Activated CD4-positive, alpha-beta memory T cell treated with anti-CD3 and anti-CD28 coated beads for 36 hours (primary cell): ENCODE data around the gene CMTM3. TPM values are rescaled to one million over a fixed set of nuclear protein-coding genes. Genes with fewer than 3 reads are reported as not detected.
"Not testable (repeated sequence)": the region's sequence is repeated elsewhere in the genome, so short reads cannot be mapped to it uniquely, and the experiment has no call there.

Experiments
- CTCF ChIA-PET: fragments of 350-600 bp; sonication (Branson Sonifier 250); formaldehyde crosslinking; loops from one replicate; lab custom pipeline; 2021; ENCODE audit warnings: antibody characterized with exemption, inconsistent platforms; lab: Charles Lee
- POLR2A ChIA-PET: fragments of 350-600 bp; sonication (Branson Sonifier 250); formaldehyde crosslinking; loops from one replicate; lab custom pipeline; 2021; ENCODE audit warnings: antibody characterized with exemption; lab: Charles Lee
- DNase-seq: peaks from one replicate; pipeline ENCODE4 v3.0.0-alpha.2; 2020
- H3K27ac Mint-ChIP-seq: one replicate; pipeline ENCODE4 v1.8.0; 2021; ENCODE audit warnings: mixed read lengths
- H3K27me3 Mint-ChIP-seq: one replicate; pipeline ENCODE4 v1.8.0; 2021; ENCODE audit warnings: mixed read lengths
- H3K36me3 Mint-ChIP-seq: one replicate; pipeline ENCODE4 v1.8.0; 2021; ENCODE audit warnings: mixed read lengths
- H3K4me1 Mint-ChIP-seq: one replicate; pipeline ENCODE4 v1.8.0; 2021; ENCODE audit warnings: low read depth, mixed read lengths
- H3K4me3 Mint-ChIP-seq: one replicate; pipeline ENCODE4 v1.8.0; 2021; ENCODE audit warnings: mild to moderate bottlenecking, mixed read lengths
- H3K9me3 Mint-ChIP-seq: one replicate; pipeline ENCODE4 v1.8.0; 2021; ENCODE audit warnings: mixed read lengths
- intact Hi-C: fragments of 100-400 bp; cut with micrococcal nuclease; formaldehyde crosslinking; loops from one replicate; pipeline ENCODE4 v1.15.1; 2023
- total RNA-seq, 2 experiments: library from RNA; stranded (reverse); gene quantifications; one replicate each; pipeline ENCODE4 v1.2.3, GENCODE V29; 2021

Gene CMTM3
- total RNA-seq, 2 experiments from 2014 or later, result 64.6 to 65.9 TPM

DNA sequence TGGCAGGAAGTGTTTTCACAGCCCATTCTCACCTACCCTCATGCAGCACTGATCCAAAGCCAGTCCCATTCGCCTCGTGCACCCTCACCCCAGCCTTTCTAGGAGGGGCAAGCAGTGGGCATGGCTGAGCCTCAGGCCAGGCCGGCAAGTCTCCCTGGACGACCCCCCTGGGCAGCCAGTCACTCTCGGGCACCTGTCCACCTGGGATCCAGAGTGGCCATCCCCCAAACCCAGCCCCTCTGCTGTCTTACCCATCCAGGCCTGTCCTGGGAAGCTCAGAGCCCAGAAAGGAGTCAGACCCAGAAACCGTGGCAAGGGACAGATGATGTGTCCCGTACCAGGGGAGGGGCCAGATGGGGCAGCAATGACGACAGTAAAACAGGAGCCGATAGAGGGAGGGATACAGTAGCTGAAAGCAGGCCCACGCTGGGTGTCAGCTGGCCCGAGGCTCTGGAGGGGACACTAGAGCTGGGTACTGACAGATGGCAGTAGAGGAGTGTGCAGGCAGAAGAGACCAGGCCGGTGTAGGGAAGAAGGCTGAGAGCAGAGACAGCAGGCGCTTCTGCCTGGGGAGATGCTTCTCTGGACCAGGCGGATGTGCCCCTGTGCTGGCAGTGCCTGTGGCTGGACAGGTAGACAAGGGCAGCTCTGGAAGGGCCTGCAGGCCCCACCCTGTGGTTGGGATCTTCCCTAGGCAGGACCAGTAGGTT lies 5.8 kb downstream of the CMTM3 start:
- Mint-ChIP-seq H3K4me3 (no peak overlapping the region), H3K27me3 (no peaks in the 10 kb centered on the region), H3K36me3 (peaks cover 30% of the 10 kb centered on the region), H3K9me3 (no peaks in the 10 kb centered on the region), H3K27ac (no peak overlapping the region), H3K4me1 (peaks cover 28% of the 10 kb centered on the region)
- no peak for DNase-seq
- POLR2A ChIA-PET, result interaction anchor here (0.7 kb wide), 1 partner anchor 257 kb away, joined by 3 read pairs; no protein-coding TSS in a partner anchor
- CTCF ChIA-PET, result interaction anchor here (0.6 to 2.3 kb wide), 4 partner anchors 24 to 258 kb away, joined by 3 to 10 read pairs (median 3); partner anchors contain the start of gene DYNC1LI2
- intact Hi-C loops, result no loop called here

DNA sequence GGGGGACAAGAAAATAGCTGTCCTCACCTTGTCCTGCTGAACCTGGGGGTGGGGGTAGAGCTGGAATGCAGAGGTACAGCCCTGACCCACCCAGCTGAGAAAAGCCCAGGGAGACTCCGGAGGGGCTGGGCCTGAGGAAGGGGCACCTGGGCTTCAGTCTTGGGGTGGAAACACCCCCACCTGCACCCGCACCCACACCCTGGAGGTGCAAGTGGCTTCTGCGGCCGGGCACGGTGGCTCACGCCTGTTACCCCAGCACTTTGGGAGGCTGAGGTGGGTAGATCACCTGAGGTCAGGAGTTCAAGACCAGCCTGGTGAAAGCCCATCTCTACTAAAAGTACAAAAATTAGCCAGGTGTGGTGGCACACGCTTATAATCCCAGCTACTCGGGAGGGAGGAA lies 7.4 kb downstream of the CMTM3 start:
- H3K27me3 Mint-ChIP-seq, H3K9me3 Mint-ChIP-seq, H3K4me3 Mint-ChIP-seq, POLR2A ChIA-PET, intact Hi-C loops, DNase-seq, H3K27ac Mint-ChIP-seq: not testable (repeated sequence)
- CTCF ChIA-PET, result interaction anchor here (0.6 to 1.3 kb wide), 4 partner anchors 39 to 256 kb away, joined by 3 to 5 read pairs (median 4); no protein-coding TSS in a partner anchor
- Mint-ChIP-seq H3K4me1 (peaks cover 22% of the 10 kb centered on the region), H3K36me3 (peaks cover 27% of the 10 kb centered on the region)

DNA sequence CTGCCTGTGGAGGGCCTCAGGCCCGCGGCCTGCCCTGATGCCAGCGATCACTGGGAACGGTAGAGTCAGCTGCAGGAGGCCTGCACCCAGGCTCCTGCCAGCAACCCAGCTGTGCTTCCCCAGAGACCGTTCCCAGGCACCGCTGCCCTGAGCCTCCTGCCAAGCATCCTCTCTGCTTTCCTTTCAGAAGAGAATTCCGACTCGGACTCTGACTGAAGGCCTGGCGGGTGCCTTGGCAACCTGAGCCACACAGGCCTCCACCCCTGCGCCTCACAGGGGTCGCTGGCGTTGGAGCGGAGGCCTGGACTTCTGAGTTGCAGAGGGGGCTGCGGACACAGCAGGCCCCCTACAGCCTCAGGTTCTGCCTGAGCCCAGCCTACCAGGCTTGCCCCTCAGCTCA lies 7.9 kb downstream of the CMTM3 start:
- intact Hi-C loops, result no loop called here
- ChIA-PET CTCF (interaction anchor here (0.7 to 1.3 kb wide), 3 partner anchors 39 to 256 kb away, joined by 4 to 5 read pairs (median 4); no protein-coding TSS in a partner anchor), POLR2A (no interaction called here)
- no peaks in the 10 kb centered on the region for H3K27me3 Mint-ChIP-seq
- peaks cover 27% of the 10 kb centered on the region for H3K36me3 Mint-ChIP-seq
- DNase-seq, result no peak
- no peak overlapping the region for H3K4me3 Mint-ChIP-seq
- H3K9me3 Mint-ChIP-seq, result no peaks in the 10 kb centered on the region
- peaks cover 17% of the 10 kb centered on the region for H3K4me1 Mint-ChIP-seq
- no peak overlapping the region for H3K27ac Mint-ChIP-seq

DNA sequence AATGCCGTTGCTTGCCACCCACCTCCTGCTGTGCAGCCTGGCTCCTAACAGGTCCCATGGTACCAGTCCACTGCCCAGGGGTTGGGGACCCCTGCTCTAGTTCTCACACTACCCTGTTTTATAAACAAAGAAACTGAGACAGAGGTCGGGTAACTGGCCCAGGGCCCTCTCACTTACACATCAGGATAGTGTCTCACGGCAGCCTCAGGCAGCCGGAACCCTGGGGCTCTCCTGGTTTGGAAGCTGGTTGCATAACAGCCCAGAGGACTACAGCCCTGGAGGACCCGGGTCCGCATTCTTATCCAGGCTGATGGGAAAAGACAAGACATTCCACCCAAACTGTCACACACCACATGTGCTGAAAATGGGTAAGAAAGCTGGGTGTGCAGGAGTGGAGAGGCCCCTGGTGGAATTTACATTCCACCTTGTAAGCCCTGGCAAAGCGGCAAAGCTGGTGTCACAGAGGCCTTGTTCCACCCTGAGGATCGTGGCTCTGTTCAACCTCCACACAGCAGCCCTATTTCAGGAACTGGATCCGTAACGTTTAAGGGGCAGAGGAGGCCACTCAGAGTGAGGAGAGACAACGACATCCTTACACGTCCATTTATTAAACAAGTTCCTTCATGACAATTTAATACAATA lies 9.8 kb downstream of the CMTM3 start:
- no peak for DNase-seq
- intact Hi-C loops, result no loop called here
- H3K4me3 Mint-ChIP-seq, result no peak overlapping the region
- H3K36me3 Mint-ChIP-seq, result peaks cover 27% of the 10 kb centered on the region
- no peaks in the 10 kb centered on the region for H3K27me3 Mint-ChIP-seq
- CTCF ChIA-PET, result interaction anchor here (1.1 to 1.2 kb wide), 2 partner anchors 10 to 37 kb away, joined by 3 to 5 read pairs; partner anchors contain the start of gene CMTM3
- H3K27ac Mint-ChIP-seq, result no peak overlapping the region
- peaks cover 4% of the 10 kb centered on the region for H3K4me1 Mint-ChIP-seq
- POLR2A ChIA-PET, result no interaction called here
- no peaks in the 10 kb centered on the region for H3K9me3 Mint-ChIP-seq

DNA sequence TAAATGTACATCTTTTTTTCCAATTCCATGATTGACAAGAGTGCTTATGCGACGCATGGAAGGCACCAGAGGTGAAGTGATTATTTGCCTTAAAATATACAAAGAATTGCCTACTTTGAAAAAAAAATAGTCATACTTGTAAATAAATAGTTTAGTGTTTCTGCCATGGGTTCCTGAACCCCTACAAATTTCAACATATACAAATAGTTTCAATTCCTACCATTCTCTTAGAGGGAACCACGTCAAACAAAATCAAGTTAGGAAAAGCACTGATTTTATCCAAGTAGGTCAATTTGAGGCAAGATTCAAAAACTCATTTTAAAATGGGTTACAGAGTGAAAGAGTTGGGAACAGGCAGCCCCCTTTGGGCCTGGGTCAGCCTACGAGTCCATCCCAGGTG lies 11.7 kb downstream of the CMTM3 start:
- CTCF ChIA-PET, result interaction anchor here (3.0 kb wide), 1 partner anchor 8 kb away, joined by 15 read pairs; no protein-coding TSS in a partner anchor
- H3K4me3 Mint-ChIP-seq, result no peak overlapping the region
- POLR2A ChIA-PET, result no interaction called here
- peaks cover 2% of the 10 kb centered on the region for H3K4me1 Mint-ChIP-seq
- H3K36me3 Mint-ChIP-seq, result peaks cover 11% of the 10 kb centered on the region
- no peak for DNase-seq
- H3K9me3 Mint-ChIP-seq, result no peaks in the 10 kb centered on the region
- H3K27ac Mint-ChIP-seq, result no peak overlapping the region
- H3K27me3 Mint-ChIP-seq, result no peaks in the 10 kb centered on the region
- intact Hi-C loops, result no loop called here

DNA sequence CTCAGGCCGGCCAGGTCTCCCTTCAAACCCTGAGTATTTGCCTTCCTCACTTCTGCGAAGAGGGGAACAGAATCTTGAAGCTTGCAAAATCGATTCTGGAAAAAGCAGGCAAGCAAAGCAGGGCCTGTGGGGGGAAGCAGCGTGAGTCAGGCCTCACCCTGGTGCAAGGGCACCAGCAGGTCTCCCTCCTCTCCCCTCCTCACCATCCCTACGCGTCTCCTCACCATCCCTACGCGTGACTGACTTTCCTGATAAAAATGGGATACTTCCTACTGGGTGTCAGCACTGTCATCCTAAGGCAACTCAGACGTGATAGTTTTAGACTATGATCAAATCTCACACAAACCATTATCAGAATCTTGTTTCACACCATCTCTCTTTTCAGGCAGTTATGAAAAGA lies 12.1 kb downstream of the CMTM3 start:
- intact Hi-C loops, result no loop called here
- peaks cover 8% of the 10 kb centered on the region for H3K36me3 Mint-ChIP-seq
- H3K4me1 Mint-ChIP-seq, result peaks cover 2% of the 10 kb centered on the region
- no peak overlapping the region for H3K27ac Mint-ChIP-seq
- ChIA-PET POLR2A (no interaction called here), CTCF (interaction anchor here (3.0 kb wide), 1 partner anchor 8 kb away, joined by 15 read pairs; no protein-coding TSS in a partner anchor)
- H3K27me3 Mint-ChIP-seq, result no peaks in the 10 kb centered on the region
- H3K9me3 Mint-ChIP-seq, result no peaks in the 10 kb centered on the region
- H3K4me3 Mint-ChIP-seq, result no peak overlapping the region
- no peak for DNase-seq

DNA sequence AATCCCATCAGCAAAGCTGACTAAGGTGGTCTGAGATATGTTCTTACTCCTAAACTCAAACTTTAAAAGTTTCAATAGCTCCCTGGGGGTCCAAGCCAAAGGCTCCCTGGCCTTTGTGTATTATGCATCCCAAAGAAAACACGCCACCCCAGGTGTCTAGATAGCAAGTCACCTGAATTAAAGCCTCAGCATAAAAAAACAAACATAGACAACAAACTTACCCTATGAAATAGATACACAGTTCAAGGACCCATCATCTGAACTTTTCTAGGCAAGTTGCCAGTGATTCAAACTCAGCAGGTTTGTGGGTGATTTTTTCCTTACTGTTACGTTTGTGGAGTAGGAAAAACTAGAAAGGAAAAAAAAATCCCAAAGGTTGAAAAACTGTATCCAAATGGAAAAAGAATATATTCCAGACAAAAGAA lies 12.5 kb downstream of the CMTM3 start:
- no peaks in the 10 kb centered on the region for H3K27me3 Mint-ChIP-seq
- peaks cover 7% of the 10 kb centered on the region for H3K36me3 Mint-ChIP-seq
- peaks cover 2% of the 10 kb centered on the region for H3K4me1 Mint-ChIP-seq
- POLR2A ChIA-PET, result no interaction called here
- no peak for DNase-seq
- no peak overlapping the region for H3K27ac Mint-ChIP-seq
- H3K9me3 Mint-ChIP-seq, result no peaks in the 10 kb centered on the region
- intact Hi-C loops, result no loop called here
- CTCF ChIA-PET, result interaction anchor here (1.5 to 3.0 kb wide), 2 partner anchors 9 to 13 kb away, joined by 4 to 15 read pairs; no protein-coding TSS in a partner anchor
- no peak overlapping the region for H3K4me3 Mint-ChIP-seq

DNA sequence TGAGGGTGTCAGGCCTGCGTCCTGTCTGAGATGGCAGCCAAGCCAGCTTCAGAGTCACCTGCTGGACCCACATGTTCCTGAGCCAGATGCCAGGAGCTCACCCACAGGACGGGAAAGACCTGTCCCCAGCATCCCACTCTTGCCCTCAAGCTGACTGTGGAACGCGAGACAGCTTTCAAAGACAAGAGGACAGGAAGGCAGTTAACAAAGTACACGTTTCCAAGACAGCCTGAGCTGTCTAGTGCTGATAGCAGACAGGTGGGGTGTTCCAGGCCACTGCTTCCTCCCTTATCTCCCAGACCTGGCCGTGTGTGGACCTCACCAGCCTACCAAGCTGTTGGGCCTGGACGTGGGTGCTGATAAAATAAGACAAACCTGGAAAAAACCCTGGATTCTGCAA lies 13.2 kb downstream of the CMTM3 start:
- POLR2A ChIA-PET, result no interaction called here

DNA sequence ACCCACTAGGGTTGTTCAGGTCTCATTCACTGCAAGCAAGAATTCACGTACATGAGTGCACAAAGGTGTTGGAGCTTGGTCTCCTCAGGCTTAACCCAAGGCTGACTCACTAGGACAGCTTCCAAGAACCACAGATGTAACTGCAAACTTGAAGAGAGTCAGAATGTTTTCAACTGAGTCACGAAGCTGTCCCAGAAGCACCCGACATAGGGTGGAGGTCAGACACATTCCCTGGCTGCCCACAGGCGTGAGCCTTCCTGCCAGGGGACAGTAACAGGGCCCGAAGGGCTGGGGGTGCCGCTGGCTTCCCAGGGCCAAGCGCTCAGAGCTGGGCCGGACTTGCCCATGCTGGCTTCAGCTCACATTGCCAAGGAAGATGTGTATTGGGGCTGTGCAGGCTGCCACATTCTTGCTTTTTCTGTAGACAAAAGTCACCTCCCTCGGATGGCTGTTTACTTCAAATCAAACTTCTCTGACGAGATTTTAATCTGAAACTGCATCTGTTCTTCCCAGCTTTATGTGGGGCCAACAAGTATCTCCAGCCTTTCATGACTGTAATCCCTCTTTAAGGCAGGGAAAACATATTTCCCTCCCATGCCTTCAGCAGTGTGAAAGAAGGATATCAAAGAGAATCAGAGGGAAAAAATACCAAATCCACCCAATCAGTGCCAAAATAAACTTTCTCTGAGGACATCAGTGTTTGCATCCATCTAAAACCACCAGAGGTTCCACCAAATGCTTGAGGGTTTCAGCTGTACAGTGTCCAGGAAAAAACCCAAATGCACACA lies 14.3 kb downstream of the CMTM3 start:
- Mint-ChIP-seq H3K4me3 (no peak overlapping the region), H3K36me3 (no peaks in the 10 kb centered on the region), H3K27ac (no peak overlapping the region), H3K4me1 (peaks cover 2% of the 10 kb centered on the region), H3K9me3 (no peaks in the 10 kb centered on the region), H3K27me3 (no peaks in the 10 kb centered on the region)
- no peak for DNase-seq
- ChIA-PET POLR2A (no interaction called here), CTCF (interaction anchor here (1.9 to 3.0 kb wide), 2 partner anchors 11 to 32 kb away, joined by 7 to 15 read pairs; no protein-coding TSS in a partner anchor)
- intact Hi-C loops, result no loop called here

More for the DNA sequence above, 13.2 kb downstream of the CMTM3 start:
- H3K9me3 Mint-ChIP-seq, result no peaks in the 10 kb centered on the region
- no peak overlapping the region for H3K4me3 Mint-ChIP-seq
- DNase-seq, result no peak
- no peak overlapping the region for H3K27ac Mint-ChIP-seq
- peaks cover 2% of the 10 kb centered on the region for H3K4me1 Mint-ChIP-seq
- CTCF ChIA-PET, result interaction anchor here (1.5 to 3.0 kb wide), 3 partner anchors 9 to 33 kb away, joined by 4 to 15 read pairs (median 7); no protein-coding TSS in a partner anchor
- no peaks in the 10 kb centered on the region for H3K27me3 Mint-ChIP-seq
- intact Hi-C loops, result no loop called here
- H3K36me3 Mint-ChIP-seq, result peaks cover 4% of the 10 kb centered on the region

DNA sequence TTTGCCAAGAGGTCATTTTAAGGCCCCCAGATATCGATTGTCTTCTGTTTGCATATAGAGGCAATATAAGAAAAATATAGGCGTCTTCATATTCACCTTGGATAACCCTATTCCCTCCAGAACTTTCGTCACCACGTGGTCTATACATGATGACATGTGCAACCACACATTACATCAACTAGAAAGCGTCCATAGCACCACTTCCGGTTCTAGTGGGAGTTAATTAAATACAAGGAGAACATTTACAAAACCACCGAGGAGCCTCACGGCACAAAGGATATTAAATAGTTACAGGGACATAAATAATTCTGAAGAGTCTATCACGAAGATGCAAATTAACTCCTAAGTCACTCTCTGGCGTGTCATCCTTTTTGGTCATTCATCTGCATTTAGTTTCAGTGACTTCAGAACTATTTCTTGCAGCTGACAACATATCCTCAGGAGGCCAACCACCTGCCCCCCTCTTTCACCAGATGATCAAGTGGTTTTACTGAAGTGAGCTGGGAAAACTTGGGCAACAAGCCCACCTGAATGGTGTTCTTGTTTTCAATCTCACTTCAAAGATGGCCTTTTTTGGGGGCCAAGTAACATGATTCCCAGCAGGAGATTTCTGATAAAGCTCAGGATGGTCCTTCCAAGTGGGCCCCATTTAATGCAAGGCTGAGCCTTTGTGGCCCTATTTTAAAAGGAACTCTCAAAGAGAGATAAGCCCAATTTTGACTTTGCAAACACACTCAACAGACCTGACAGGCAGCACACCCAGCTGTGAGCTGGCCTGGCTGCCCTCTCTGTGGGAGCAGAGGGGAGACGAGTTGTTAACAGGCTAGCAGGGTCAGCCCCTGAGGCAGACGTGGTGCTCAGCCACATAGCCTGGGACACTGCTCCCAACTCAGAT lies 15.3 kb downstream of the CMTM3 start:
- Mint-ChIP-seq H3K36me3 (no peaks in the 10 kb centered on the region), H3K27ac (no peak overlapping the region), H3K4me1 (peaks cover 2% of the 10 kb centered on the region), H3K27me3 (no peaks in the 10 kb centered on the region), H3K4me3 (no peak overlapping the region), H3K9me3 (no peaks in the 10 kb centered on the region)
- POLR2A ChIA-PET, result no interaction called here
- intact Hi-C loops, result no loop called here
- no peak for DNase-seq
- CTCF ChIA-PET, result interaction anchor here (0.6 to 1.0 kb wide), 2 partner anchors 11 to 31 kb away, joined by 3 to 4 read pairs; no protein-coding TSS in a partner anchor

DNA sequence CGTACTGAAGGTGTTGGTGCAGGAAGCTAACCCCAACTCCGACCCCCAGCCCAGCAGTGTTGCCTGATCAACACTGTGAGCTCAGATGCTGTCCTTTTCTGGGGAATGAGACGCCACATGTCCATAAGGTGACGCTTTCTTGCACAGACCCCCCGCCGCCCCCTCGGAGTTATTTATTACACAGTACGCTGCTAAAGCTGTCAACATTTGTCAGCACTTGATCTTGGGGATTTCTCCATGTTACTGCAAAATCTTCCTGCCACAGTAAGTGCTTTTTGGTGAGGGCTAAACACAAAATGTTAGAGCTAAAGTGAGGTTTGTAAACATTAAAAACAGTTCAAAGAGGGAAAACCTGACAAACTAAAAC lies 15.9 kb downstream of the CMTM3 start:
- ChIA-PET POLR2A (no interaction called here), CTCF (interaction anchor here (0.6 to 1.0 kb wide), 2 partner anchors 12 to 31 kb away, joined by 3 to 4 read pairs; no protein-coding TSS in a partner anchor)
- DNase-seq, result no peak
- intact Hi-C loops, result no loop called here
- Mint-ChIP-seq H3K27ac (no peak overlapping the region), H3K9me3 (no peaks in the 10 kb centered on the region), H3K4me1 (peaks cover 2% of the 10 kb centered on the region), H3K36me3 (no peaks in the 10 kb centered on the region), H3K27me3 (no peaks in the 10 kb centered on the region), H3K4me3 (no peak overlapping the region)
